Endothelial cell of umbilical vein (primary cell): ENCODE results near the gene LRRC28. TPM values are rescaled to one million over a fixed set of nuclear protein-coding genes. Genes with fewer than 3 reads are reported as not detected.

Source experiments
- BruUV-seq: library from RNA; stranded (reverse); fragments of 400-500 nt; replicated peaks from 2 replicates; lab custom pipeline; 2021; lab: Mats Ljungman, UMichigan
- CTCF ChIA-PET: fragments of 300-600, 350-600 bp; sonication (Branson Sonifier 250); formaldehyde crosslinking; loops from one replicate; lab custom pipeline; 2021; ENCODE audit warnings: antibody characterized with exemption, inconsistent platforms; lab: Charles Lee
- POLR2A ChIA-PET: fragments of 300-600, 350-600 bp; sonication (Branson Sonifier 250); formaldehyde crosslinking; loops from one replicate; lab custom pipeline; 2021; ENCODE audit warnings: antibody characterized with exemption, inconsistent platforms; lab: Charles Lee
- DNase-seq: peaks from one replicate; pipeline ENCODE4 v3.0.0-alpha.2; 2011; ENCODE audit warnings: low read depth, low spot score
- FAIRE-seq: peaks from 2 replicates; lab custom pipeline; 2011; peaks lifted over from hg19 to GRCh38; lab: Jason Lieb, UNC
- H2AFZ ChIP-seq: 2 replicates; pipeline ENCODE4 v1.6.0; 2012; ENCODE audit warnings: low read depth, low read length, control low read depth, inconsistent platforms
- H3K27ac ChIP-seq: 2 replicates; pipeline ENCODE4 v1.5.1; 2011; ENCODE audit warnings: low read depth, mild to moderate bottlenecking, control low read depth, low read length, moderate library complexity; ENCODE audit not compliant: insufficient read depth
- H3K27me3 ChIP-seq, 2 experiments: 2 replicates each; pipeline versions ENCODE4 v1.6.0 to v1.6.1; 2011; ENCODE audit warnings: low read length in 2 of 2, mixed read lengths in 1 of 2; ENCODE audit not compliant: control insufficient read depth in 2 of 2, insufficient read depth in 2 of 2
- H3K36me3 ChIP-seq, 2 experiments: 2 replicates in 1 of 2; 3 replicates in 1 of 2; pipeline ENCODE4 v1.5.1; 2011; ENCODE audit warnings: low read length in 2 of 2, mild to moderate bottlenecking in 1 of 2, moderate library complexity in 1 of 2; ENCODE audit not compliant: control insufficient read depth in 2 of 2, insufficient read depth in 2 of 2; ENCODE audit errors: extremely low read depth in 1 of 2
- H3K4me1 ChIP-seq: 3 replicates; pipeline ENCODE4 v1.5.1; 2011; ENCODE audit warnings: mild to moderate bottlenecking, low read length; ENCODE audit not compliant: control insufficient read depth, insufficient read depth; ENCODE audit errors: extremely low read depth
- H3K4me2 ChIP-seq: 2 replicates; pipeline ENCODE4 v1.6.1; 2011; ENCODE audit warnings: low read length, control low read depth, mixed read lengths; ENCODE audit not compliant: insufficient read depth
- H3K4me3 ChIP-seq, 3 experiments: fragments of 200-600 bp in 1 of 3; sonication (generic), shearing (Covaris generic) in 1 of 3; replicated peaks in 1 of 3; 2 replicates each; pipeline ENCODE4 v1.5.1; 2011 to 2016; ENCODE audit warnings: control low read depth in 3 of 3, low read length in 3 of 3, mild to moderate bottlenecking in 2 of 3, inconsistent platforms in 1 of 3, low read depth in 1 of 3, moderate library complexity in 1 of 3; ENCODE audit not compliant: insufficient read depth in 1 of 3
- H3K79me2 ChIP-seq: 2 replicates; pipeline ENCODE4 v1.6.0; 2012; ENCODE audit warnings: low read length, inconsistent platforms; ENCODE audit not compliant: control insufficient read depth, insufficient read depth
- H3K9ac ChIP-seq: replicated peaks from 2 replicates; pipeline ENCODE3; 2011; ENCODE audit warnings: low read length, control low read depth; ENCODE audit not compliant: insufficient read depth; ENCODE audit errors: extremely low read depth
- H3K9me1 ChIP-seq: replicated peaks from 3 replicates; pipeline ENCODE4 v1.6.0; 2011; ENCODE audit warnings: mild to moderate bottlenecking, low read length; ENCODE audit not compliant: control insufficient read depth, insufficient read depth; ENCODE audit errors: extremely low read depth
- H3K9me3 ChIP-seq: replicated peaks from 2 replicates; pipeline ENCODE4 v1.5.1; 2012; ENCODE audit warnings: low read length, inconsistent platforms; ENCODE audit not compliant: control insufficient read depth, insufficient read depth
- H4K20me1 ChIP-seq: replicated peaks from 2 replicates; pipeline ENCODE3; 2011; ENCODE audit warnings: mild to moderate bottlenecking, low read length; ENCODE audit not compliant: control insufficient read depth, insufficient read depth; ENCODE audit errors: extremely low read depth
- CTCF ChIP-seq, 2 donors: IDR thresholded peaks; 1 replicate in 1 of 2; 2 replicates in 1 of 2; pipeline ENCODE4 v1.5.1; 2011; ENCODE audit warnings: low read length in 2 of 2, mild to moderate bottlenecking in 2 of 2, moderate library complexity in 2 of 2, control low read depth in 1 of 2, inconsistent platforms in 1 of 2, low read depth in 1 of 2; ENCODE audit not compliant: insufficient read depth in 1 of 2; ENCODE audit errors: extremely low read depth in 1 of 2
- EZH2 ChIP-seq: IDR thresholded peaks from 2 replicates; pipeline ENCODE4 v1.6.1; 2012; ENCODE audit warnings: borderline replicate concordance, low read depth, mild to moderate bottlenecking, moderate library complexity, low read length, inconsistent platforms; ENCODE audit not compliant: severe bottlenecking
- FOS ChIP-seq: IDR thresholded peaks from 2 replicates; pipeline ENCODE4 v1.6.1; 2011; ENCODE audit warnings: mild to moderate bottlenecking, low read length, moderate library complexity, borderline replicate concordance; ENCODE audit not compliant: insufficient read depth
- GATA2 ChIP-seq: IDR thresholded peaks from 2 replicates; pipeline ENCODE4 v1.7.0; 2011; ENCODE audit warnings: low read depth, mild to moderate bottlenecking, moderate library complexity, mixed read lengths, low read length; ENCODE audit not compliant: insufficient read length, insufficient read depth
- JUN ChIP-seq: IDR thresholded peaks from 2 replicates; pipeline ENCODE4 v1.6.1; 2011; ENCODE audit warnings: borderline replicate concordance, low read depth; ENCODE audit not compliant: insufficient read length, insufficient read depth
- MYC ChIP-seq: IDR thresholded peaks from one replicate; pipeline ENCODE4 v1.6.1; 2011; ENCODE audit warnings: mild to moderate bottlenecking, low read depth, low read length
- POLR2A ChIP-seq: IDR thresholded peaks from 2 replicates; pipeline ENCODE4 v1.6.1; 2012; ENCODE audit warnings: low read depth, mild to moderate bottlenecking, control low read depth, low read length
- POLR2AphosphoS5 ChIP-seq: IDR thresholded peaks from 2 replicates; pipeline ENCODE4 v1.6.1; 2012; ENCODE audit warnings: low read depth, mild to moderate bottlenecking, control low read depth, low read length, moderate library complexity; ENCODE audit not compliant: insufficient read depth
- dilution Hi-C: fragments of 300-500 bp; cut with MboI; formaldehyde crosslinking; loops from one replicate; pipeline ENCODE4 v1.15.0; 2019; ENCODE audit warnings: low sequenced_read_pairs; ENCODE audit not compliant: extremely low pct_ligation_motif_present
- intact Hi-C: fragments of 100-400 bp; cut with micrococcal nuclease; formaldehyde crosslinking; loops from one replicate; pipeline ENCODE4 v1.10.0; 2022
- polyA plus RNA-seq, 4 experiments: library from polyadenylated mRNA; depleted of rRNA in 3 of 4; stranded (reverse) in 3 of 4; unstranded in 1 of 4; fragments of >200 nt; gene quantifications; 2 replicates each; pipeline versions ENCODE4 v1.2.1 to v1.2.3, GENCODE V29; 2011 to 2012; ENCODE audit warnings: missing spikeins in 1 of 4
- total RNA-seq: library from RNA; stranded (reverse); gene quantifications from 2 replicates; pipeline ENCODE4 v1.2.3, GENCODE V29; 2021
- TF ChIP-seq, protein P1 (sequence below): IDR thresholded peaks from 2 replicates; pipeline ENCODE4 v1.6.1; 2011; ENCODE audit not compliant: insufficient read depth, insufficient read length

LRRC28 gene
- total and polyA plus RNA-seq, 2 donors (not counting 3 experiments of a cell fraction or from before 2014, with no cell fraction given), result 19.6 to 26.7 TPM

DNA sequence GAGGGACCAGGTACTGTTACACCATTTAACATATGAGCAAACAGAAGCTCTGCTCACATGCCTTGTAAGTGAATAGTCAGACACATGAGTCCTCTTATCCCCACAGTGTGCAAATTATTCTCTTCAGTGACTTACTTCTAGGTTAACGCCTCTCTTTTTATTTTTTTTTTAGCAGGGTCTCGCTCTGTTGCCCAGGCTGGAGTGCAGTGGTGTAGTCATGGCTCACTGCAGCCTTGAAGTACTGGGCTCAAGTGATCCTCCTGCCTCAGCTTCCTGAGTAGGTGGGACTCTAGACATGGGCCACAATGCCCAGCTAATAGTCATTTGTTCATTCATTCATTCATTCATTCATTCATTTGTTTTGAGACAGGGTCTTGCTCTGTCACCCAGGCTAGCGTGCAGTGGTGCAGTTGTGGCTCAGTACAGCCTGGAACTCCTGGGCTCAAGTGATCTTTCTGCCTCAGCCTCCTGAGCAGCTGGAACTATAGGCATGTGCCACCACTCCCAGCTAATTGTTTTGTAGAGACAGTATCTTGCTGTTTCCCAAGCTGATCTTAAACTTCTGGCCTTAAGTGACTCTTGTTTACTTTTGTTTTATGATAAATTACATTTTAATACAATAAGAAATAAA, 94.7 kb downstream of the LRRC28 start:
- DNase-seq (no peak), FAIRE-seq (no peak)
- BruUV-seq, result no TSS peak
- H3K9me1 ChIP-seq, result no peaks in the 10 kb centered on the region
- H3K9me3 ChIP-seq, result no peaks in the 10 kb centered on the region
- dilution Hi-C loops (no loop called here), intact Hi-C loops (loop anchor here (2.0 to 10.0 kb wide), 2 partner anchors 219 to 241 kb away; partner anchors contain the start of genes MEF2A and SYNM)
- POLR2A ChIA-PET, result no interaction called here
- no peaks in the 10 kb centered on the region for H4K20me1 ChIP-seq
- no peak overlapping the region for H3K27ac ChIP-seq
- TF ChIP-seq GATA2, result no peak
- no peak for TF ChIP-seq MYC
- no peak for TF ChIP-seq POLR2A
- no peak for TF ChIP-seq FOS
- TF ChIP-seq EZH2, result no peak
- H3K9ac ChIP-seq, result no peak overlapping the region
- H3K4me2 ChIP-seq, result no peak overlapping the region
- H3K4me3 ChIP-seq, result no peak overlapping the region
- CTCF ChIA-PET, result interaction anchor here (1.6 to 1.9 kb wide), 2 partner anchors 358 to 410 kb away, joined by 4 to 11 read pairs; no protein-coding TSS in a partner anchor
- H3K4me1 ChIP-seq, result peaks cover 14% of the 10 kb centered on the region
- no peaks in the 10 kb centered on the region for H3K36me3 ChIP-seq
- no peak overlapping the region for H2AFZ ChIP-seq
- H3K27me3 ChIP-seq, result no peaks in the 10 kb centered on the region
- H3K79me2 ChIP-seq, result no peaks in the 10 kb centered on the region

DNA sequence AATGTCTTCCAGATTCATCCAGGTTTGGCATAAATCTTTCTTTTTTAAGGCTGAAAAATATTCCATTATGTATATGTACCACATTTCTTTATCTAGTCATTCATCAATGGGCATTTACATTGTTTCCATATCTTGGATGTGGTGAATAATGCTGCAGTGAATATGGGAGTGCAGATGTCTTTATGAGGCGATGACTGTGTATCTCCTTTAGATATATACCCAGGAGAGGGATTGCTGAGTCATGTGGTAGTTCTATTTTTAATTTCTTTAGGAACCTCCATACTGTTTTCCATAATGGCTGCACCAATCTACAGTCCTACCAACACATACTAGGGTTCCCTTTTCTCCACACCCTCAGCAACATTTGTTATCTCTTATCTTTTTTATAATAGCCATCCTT, 96.3 kb downstream of the LRRC28 start:
- Histone ChIP-seq H3K4me2 (no peak overlapping the region), H3K27ac (no peak overlapping the region), H3K4me1 (peaks cover 14% of the 10 kb centered on the region), H3K36me3 (no peaks in the 10 kb centered on the region), H4K20me1 (no peaks in the 10 kb centered on the region), H3K9ac (no peak overlapping the region), H3K79me2 (no peaks in the 10 kb centered on the region), H3K9me3 (no peaks in the 10 kb centered on the region), H3K4me3 (no peak overlapping the region), H3K27me3 (no peaks in the 10 kb centered on the region), H2AFZ (no peak overlapping the region), H3K9me1 (no peaks in the 10 kb centered on the region)
- dilution Hi-C loops (no loop called here), intact Hi-C loops (loop anchor here (10.0 kb wide), 1 partner anchor 243 kb away; the partner anchor contains the start of gene SYNM)
- TF ChIP-seq MYC, result no peak
- no peak for TF ChIP-seq POLR2AphosphoS5
- TF ChIP-seq JUN, result no peak
- TF ChIP-seq EZH2, result no peak
- TF ChIP-seq CTCF (IDR thresholded peaks at IDR 0.05; ENCODE audit: extremely low read depth in 1 of 2, insufficient read depth in 1 of 2, low read depth in 1 of 2, low read length in 2 of 2), result no peak
- no peak for TF ChIP-seq POLR2A
- TF ChIP-seq, protein P1, sequence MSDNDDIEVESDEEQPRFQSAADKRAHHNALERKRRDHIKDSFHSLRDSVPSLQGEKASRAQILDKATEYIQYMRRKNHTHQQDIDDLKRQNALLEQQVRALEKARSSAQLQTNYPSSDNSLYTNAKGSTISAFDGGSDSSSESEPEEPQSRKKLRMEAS, result no peak
- no peak for TF ChIP-seq GATA2
- no peak for TF ChIP-seq FOS
- DNase-seq (no peak), FAIRE-seq (no peak)
- POLR2A ChIA-PET, result no interaction called here
- no TSS peak for BruUV-seq
- CTCF ChIA-PET, result interaction anchor here (1.1 to 1.9 kb wide), 2 partner anchors 357 kb away, joined by 4 to 11 read pairs; no protein-coding TSS in a partner anchor
